ENCODE data around the gene TAF1D. TPM values are rescaled to one million over a fixed set of nuclear protein-coding genes. Genes with fewer than 3 reads are reported as not detected.
A peak's percentile ranks its signal among the peaks of the same experiment; 100 is the strongest.

The TAF1D gene
- total RNA-seq, 1 donor from 2014 or later, result 151 TPM

- Mint-ChIP-seq H3K27ac (ENCODE audit: unreplicated experiment) (no peak overlapping the region), H3K9me3 (no peaks in the 10 kb centered on the region), H3K4me1 (peaks cover 34% of the 10 kb centered on the region), H3K27me3 (ENCODE audit: low read depth) (peaks cover 3% of the 10 kb centered on the region), H3K36me3 (ENCODE audit: low read depth) (peaks cover 9% of the 10 kb centered on the region), H3K4me3 (peak overlapping the region; percentile 65)
- DNase-seq (ENCODE audit: low read depth, low spot score), result no peak
- TF ChIP-seq, protein P1, sequence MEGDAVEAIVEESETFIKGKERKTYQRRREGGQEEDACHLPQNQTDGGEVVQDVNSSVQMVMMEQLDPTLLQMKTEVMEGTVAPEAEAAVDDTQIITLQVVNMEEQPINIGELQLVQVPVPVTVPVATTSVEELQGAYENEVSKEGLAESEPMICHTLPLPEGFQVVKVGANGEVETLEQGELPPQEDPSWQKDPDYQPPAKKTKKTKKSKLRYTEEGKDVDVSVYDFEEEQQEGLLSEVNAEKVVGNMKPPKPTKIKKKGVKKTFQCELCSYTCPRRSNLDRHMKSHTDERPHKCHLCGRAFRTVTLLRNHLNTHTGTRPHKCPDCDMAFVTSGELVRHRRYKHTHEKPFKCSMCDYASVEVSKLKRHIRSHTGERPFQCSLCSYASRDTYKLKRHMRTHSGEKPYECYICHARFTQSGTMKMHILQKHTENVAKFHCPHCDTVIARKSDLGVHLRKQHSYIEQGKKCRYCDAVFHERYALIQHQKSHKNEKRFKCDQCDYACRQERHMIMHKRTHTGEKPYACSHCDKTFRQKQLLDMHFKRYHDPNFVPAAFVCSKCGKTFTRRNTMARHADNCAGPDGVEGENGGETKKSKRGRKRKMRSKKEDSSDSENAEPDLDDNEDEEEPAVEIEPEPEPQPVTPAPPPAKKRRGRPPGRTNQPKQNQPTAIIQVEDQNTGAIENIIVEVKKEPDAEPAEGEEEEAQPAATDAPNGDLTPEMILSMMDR (conservative IDR thresholded peaks at IDR 0.05), result no peak
These were observed 3.3 kb upstream of the TAF1D start for GRCh38 chr11:93744669-93745004.

DNA sequence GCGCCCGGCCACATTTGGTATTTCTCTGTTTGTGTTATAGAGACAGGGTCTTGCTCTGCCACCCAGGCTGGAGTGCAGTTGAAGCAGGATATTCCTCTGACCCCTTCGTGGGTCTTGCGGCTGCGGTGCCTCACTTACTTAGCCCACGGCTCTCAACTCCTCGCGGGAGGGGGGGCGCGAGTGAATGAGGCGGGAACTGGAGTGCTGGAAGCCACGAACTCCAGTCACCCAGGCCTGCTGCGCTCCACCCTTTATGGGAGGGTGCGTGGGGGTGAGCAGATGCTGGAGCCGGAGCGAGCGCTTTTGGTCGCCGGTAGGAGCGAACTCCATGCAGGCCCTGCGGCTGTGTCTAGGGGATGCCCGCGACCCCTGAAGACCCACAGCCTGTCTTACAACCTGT is 2.0 kb upstream of the TAF1D start:
- DNase-seq (ENCODE audit: low read depth, low spot score), result no peak
- TF ChIP-seq, protein P1 (conservative IDR thresholded peaks at IDR 0.05), result no peak
- H3K4me3 Mint-ChIP-seq, result peak overlapping the region; percentile 80
- peaks cover 47% of the 10 kb centered on the region for H3K4me1 Mint-ChIP-seq
- peaks cover 3% of the 10 kb centered on the region for H3K27me3 Mint-ChIP-seq (ENCODE audit: low read depth)
- peaks cover 19% of the 10 kb centered on the region for H3K36me3 Mint-ChIP-seq (ENCODE audit: low read depth)
- no peaks in the 10 kb centered on the region for H3K9me3 Mint-ChIP-seq
- no peak overlapping the region for H3K27ac Mint-ChIP-seq (ENCODE audit: unreplicated experiment)

DNA sequence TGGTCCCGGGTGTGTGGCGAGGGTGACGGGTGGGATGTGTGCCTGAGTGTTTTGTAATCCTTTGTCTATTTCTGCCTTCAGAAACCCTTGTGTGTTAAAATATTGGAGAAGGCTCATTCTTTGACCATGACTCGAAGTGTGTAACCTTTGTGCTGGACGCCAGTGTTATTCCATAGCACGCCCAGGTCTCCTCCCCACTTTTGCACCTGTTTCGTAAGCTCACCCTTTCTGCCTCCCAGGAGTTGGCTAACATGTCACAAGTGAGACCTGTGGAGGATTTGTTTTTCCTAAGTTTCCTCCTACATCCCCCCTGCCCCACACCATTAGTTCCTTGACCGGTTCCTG is 559 bp upstream of the TAF1D start:
- peak overlapping the region; percentile 99 for H3K27ac Mint-ChIP-seq (ENCODE audit: unreplicated experiment)
- H3K36me3 Mint-ChIP-seq (ENCODE audit: low read depth), result peaks cover 24% of the 10 kb centered on the region
- H3K9me3 Mint-ChIP-seq, result no peaks in the 10 kb centered on the region
- TF ChIP-seq, protein P1 (conservative IDR thresholded peaks at IDR 0.05), result no peak
- H3K4me1 Mint-ChIP-seq, result peaks cover 61% of the 10 kb centered on the region
- H3K4me3 Mint-ChIP-seq, result peak overlapping the region; percentile 99
- H3K27me3 Mint-ChIP-seq (ENCODE audit: low read depth), result peaks cover 3% of the 10 kb centered on the region
- no peak for DNase-seq (ENCODE audit: low read depth, low spot score)

DNA sequence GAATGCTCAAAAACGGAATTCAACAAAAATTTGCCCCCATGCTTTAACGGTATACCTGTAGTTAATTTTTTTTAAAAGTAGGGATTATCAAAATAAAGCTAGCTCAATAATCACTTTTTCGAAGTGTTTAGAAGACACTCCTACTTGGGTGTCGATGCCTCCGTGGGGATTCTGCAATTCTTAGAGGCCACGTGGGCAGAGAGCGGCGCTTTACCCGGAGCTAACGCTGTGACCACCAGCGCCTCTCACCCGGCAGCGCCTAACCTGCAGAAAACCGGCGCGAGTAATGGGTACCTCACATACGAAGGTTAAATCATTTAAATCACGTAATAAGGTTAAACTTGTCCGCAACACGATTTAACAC is 583 bp downstream of the TAF1D start:
- no peaks in the 10 kb centered on the region for H3K9me3 Mint-ChIP-seq
- DNase-seq (ENCODE audit: low read depth, low spot score), result peak; percentile 22
- H3K36me3 Mint-ChIP-seq (ENCODE audit: low read depth), result peaks cover 24% of the 10 kb centered on the region
- peak overlapping the region; percentile 99 for H3K27ac Mint-ChIP-seq (ENCODE audit: unreplicated experiment)
- H3K4me3 Mint-ChIP-seq, result peak overlapping the region; percentile 99
- H3K4me1 Mint-ChIP-seq, result peaks cover 71% of the 10 kb centered on the region
- peaks cover 3% of the 10 kb centered on the region for H3K27me3 Mint-ChIP-seq (ENCODE audit: low read depth)
- TF ChIP-seq, protein P1 (conservative IDR thresholded peaks at IDR 0.05), result no peak

GRCh38 chr11:93740031-93740729 is 1.1 kb downstream of the TAF1D start:
- TF ChIP-seq, protein P1 (conservative IDR thresholded peaks at IDR 0.05), result peak; percentile 17
- H3K27ac Mint-ChIP-seq (ENCODE audit: unreplicated experiment), result peak overlapping the region; percentile 99
- H3K4me1 Mint-ChIP-seq, result peaks cover 70% of the 10 kb centered on the region
- H3K9me3 Mint-ChIP-seq, result no peaks in the 10 kb centered on the region
- peaks cover 3% of the 10 kb centered on the region for H3K27me3 Mint-ChIP-seq (ENCODE audit: low read depth)
- no peak for DNase-seq (ENCODE audit: low read depth, low spot score)
- peaks cover 25% of the 10 kb centered on the region for H3K36me3 Mint-ChIP-seq (ENCODE audit: low read depth)
- H3K4me3 Mint-ChIP-seq, result peak overlapping the region; percentile 99
